ENCODE results near the gene HIBADH.
"Not testable (repeated sequence)": the region's sequence is repeated elsewhere in the genome, so short reads cannot be mapped to it uniquely, and the experiment has no call there.

The HIBADH gene

DNA sequence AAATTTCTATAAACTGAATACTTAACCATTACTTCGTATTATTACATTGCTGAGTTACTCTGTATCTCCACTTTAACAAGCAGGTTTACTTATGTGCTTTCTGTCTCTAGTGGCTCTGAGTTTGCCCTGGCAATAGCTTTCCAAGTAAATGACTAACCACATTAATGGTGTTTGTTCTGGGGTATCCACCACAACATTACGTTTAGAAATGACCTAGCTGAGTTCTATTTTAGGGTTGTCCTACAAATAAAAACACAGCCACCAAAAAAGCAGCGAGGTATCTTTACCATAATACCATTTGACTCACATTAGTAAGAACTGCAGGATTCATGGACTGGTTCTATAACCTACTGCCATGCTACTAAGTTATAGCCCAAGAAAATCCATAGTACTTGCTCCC is 83.1 kb downstream of the HIBADH start:
- peaks cover 12% of the 10 kb centered on the region for H3K4me1 Mint-ChIP-seq
- peaks cover 6% of the 10 kb centered on the region for H3K36me3 Mint-ChIP-seq (ENCODE audit: low read depth)
- TF ChIP-seq, protein P1, sequence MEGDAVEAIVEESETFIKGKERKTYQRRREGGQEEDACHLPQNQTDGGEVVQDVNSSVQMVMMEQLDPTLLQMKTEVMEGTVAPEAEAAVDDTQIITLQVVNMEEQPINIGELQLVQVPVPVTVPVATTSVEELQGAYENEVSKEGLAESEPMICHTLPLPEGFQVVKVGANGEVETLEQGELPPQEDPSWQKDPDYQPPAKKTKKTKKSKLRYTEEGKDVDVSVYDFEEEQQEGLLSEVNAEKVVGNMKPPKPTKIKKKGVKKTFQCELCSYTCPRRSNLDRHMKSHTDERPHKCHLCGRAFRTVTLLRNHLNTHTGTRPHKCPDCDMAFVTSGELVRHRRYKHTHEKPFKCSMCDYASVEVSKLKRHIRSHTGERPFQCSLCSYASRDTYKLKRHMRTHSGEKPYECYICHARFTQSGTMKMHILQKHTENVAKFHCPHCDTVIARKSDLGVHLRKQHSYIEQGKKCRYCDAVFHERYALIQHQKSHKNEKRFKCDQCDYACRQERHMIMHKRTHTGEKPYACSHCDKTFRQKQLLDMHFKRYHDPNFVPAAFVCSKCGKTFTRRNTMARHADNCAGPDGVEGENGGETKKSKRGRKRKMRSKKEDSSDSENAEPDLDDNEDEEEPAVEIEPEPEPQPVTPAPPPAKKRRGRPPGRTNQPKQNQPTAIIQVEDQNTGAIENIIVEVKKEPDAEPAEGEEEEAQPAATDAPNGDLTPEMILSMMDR (IDR thresholded peaks at IDR 0.05): no peak
- DNase-seq: no peak
- no peak overlapping the region for H3K4me3 Mint-ChIP-seq
- H3K27me3 Mint-ChIP-seq (ENCODE audit: low read depth, poor library complexity): peaks cover 4% of the 10 kb centered on the region
- H3K9me3 Mint-ChIP-seq: no peaks in the 10 kb centered on the region
- no peak overlapping the region for H3K27ac Mint-ChIP-seq

DNA sequence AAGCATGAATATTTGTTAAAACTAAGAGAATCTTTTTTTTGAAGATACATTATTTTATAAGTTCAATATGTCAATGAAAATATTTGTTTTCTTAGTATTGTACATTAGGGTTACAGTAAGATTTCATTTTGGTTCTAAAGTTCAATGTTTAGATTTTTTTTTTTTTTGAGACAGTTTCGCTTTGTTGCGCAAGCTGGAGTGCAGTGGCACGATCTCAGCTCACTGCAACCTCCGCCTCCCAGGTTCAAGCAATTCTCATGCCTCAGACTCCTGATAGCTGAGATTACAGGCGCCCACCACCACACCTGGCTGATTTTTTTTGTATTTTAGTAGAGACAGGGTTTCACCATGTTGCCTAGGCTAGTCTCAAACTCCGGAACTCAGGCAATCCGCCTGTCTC is 84.5 kb downstream of the HIBADH start:
- H3K4me3 Mint-ChIP-seq; DNase-seq; H3K27ac Mint-ChIP-seq; H3K9me3 Mint-ChIP-seq; H3K36me3 Mint-ChIP-seq (ENCODE audit: low read depth); H3K27me3 Mint-ChIP-seq (ENCODE audit: low read depth, poor library complexity): not testable (repeated sequence)
- H3K4me1 Mint-ChIP-seq: peaks cover 12% of the 10 kb centered on the region

DNA sequence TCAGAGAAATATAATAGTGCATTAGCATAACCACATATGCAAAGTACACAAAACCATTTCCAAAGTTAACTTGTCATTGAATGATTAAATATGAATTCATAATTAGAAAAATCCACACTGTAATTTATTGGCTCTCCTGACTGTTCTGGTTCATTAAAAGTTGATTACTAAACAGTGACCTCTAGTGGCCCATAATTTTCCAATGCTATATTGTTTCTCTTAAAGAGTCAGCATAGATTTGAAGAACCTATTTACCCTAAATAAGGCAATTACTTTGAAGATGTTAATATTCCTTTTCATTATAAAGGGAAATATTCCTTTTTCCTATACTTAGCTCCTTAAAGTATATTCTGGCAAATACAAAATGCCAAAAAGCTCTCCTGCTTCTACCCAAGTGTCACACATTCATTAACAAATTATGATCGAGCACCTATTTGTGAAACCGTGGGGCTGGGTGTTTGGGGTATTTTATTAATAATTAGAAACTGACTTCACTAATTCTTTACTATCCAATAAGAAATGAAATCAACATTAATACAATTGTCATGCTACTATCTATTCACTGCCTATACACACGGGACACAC is 86.2 kb downstream of the HIBADH start:
- Mint-ChIP-seq H3K4me3 (no peak overlapping the region), H3K36me3 (ENCODE audit: low read depth) (no peaks in the 10 kb centered on the region), H3K27ac (no peak overlapping the region), H3K9me3 (no peaks in the 10 kb centered on the region), H3K4me1 (peaks cover 12% of the 10 kb centered on the region), H3K27me3 (ENCODE audit: low read depth, poor library complexity) (peaks cover 8% of the 10 kb centered on the region)
- DNase-seq: peak; percentile 11
- TF ChIP-seq, protein P1 (IDR thresholded peaks at IDR 0.05): peak; percentile 72

DNA sequence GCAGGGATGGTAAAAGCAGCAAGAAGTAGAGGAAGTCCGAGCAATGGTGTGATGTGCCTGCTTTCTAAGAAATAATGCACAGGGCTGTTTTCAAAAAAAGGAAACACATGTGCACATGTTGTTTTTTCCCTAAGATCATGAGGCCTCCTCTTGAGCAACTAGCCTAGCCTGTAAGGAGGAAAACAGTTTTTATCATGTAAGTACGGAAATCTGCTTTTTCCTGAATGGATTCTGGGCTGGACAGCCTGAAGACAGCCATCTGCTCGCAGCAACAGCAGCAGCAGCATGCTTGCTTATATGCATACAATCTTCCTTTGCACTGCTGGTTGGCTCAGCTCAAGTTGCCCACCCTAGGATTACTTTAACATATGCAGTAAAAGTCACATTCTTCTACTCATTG is 87.1 kb downstream of the HIBADH start:
- H3K4me3 Mint-ChIP-seq: no peak overlapping the region
- H3K9me3 Mint-ChIP-seq: no peaks in the 10 kb centered on the region
- H3K36me3 Mint-ChIP-seq (ENCODE audit: low read depth): no peaks in the 10 kb centered on the region
- H3K27ac Mint-ChIP-seq: no peak overlapping the region
- DNase-seq: no peak
- peaks cover 5% of the 10 kb centered on the region for H3K27me3 Mint-ChIP-seq (ENCODE audit: low read depth, poor library complexity)
- TF ChIP-seq, protein P1 (IDR thresholded peaks at IDR 0.05): no peak
- peaks cover 17% of the 10 kb centered on the region for H3K4me1 Mint-ChIP-seq

DNA sequence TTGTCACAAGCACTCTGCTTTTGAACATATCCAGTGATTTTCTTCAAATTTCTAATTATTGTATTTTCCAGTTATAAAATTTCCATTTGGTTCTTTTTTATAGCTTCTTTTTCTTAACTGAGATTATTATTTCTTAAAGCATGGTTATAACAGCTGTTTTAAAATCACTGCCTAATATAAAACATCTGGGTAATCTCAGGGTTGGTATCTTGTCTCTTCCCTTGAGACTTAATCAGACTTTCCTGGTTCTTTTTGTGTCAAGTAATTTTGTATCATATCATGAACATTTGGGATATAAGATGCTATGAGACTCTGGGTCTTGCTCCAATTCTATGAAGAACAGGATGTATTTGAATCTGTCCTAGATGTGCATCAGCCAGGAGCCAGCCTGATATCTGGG is 93.6 kb downstream of the HIBADH start:
- no peak overlapping the region for H3K4me3 Mint-ChIP-seq
- H3K27me3 Mint-ChIP-seq (ENCODE audit: low read depth, poor library complexity): peaks cover 3% of the 10 kb centered on the region
- peaks cover 36% of the 10 kb centered on the region for H3K9me3 Mint-ChIP-seq
- H3K4me1 Mint-ChIP-seq: peaks cover 21% of the 10 kb centered on the region
- H3K36me3 Mint-ChIP-seq (ENCODE audit: low read depth): peaks cover 43% of the 10 kb centered on the region
- peak overlapping the region; percentile 25 for H3K27ac Mint-ChIP-seq
- TF ChIP-seq, protein P1 (IDR thresholded peaks at IDR 0.05): no peak
- DNase-seq: no peak

DNA sequence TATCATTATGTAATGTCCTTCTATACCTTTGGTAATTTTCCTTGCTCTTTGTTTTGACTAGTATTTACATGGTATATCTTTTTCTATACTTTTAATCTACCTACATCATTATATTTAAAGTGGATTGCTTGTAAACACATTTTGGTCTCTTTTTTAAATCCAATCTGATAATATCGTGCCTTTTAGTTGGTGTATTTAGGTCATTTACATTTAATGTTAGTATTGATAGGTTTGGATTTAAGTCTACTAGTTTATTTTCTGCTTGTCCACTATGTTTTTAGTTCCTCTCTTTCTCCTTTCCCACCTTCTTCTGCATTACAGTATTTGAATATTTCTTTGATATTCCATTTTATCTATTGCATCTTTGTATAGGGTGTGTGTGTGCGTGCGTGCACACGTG is 95.4 kb downstream of the HIBADH start:
- H3K27ac Mint-ChIP-seq: no peak overlapping the region
- H3K27me3 Mint-ChIP-seq (ENCODE audit: low read depth, poor library complexity): no peaks in the 10 kb centered on the region
- no peak for DNase-seq
- no peak overlapping the region for H3K4me3 Mint-ChIP-seq
- TF ChIP-seq, protein P1 (IDR thresholded peaks at IDR 0.05): no peak
- H3K4me1 Mint-ChIP-seq: peaks cover 21% of the 10 kb centered on the region
- peaks cover 60% of the 10 kb centered on the region for H3K36me3 Mint-ChIP-seq (ENCODE audit: low read depth)
- H3K9me3 Mint-ChIP-seq: peaks cover 51% of the 10 kb centered on the region

Measured in nephron progenitor cell (in vitro differentiated cells).